Sigmoid colon (tissue), 7 donors: ENCODE measurements around the gene SYMPK. TPM values are rescaled to one million over a fixed set of nuclear protein-coding genes. Genes with fewer than 3 reads are reported as not detected.

Source experiments
- DNase-seq: peaks from one replicate; pipeline ENCODE4 v3.0.0-alpha.2; 2019
- H3K27ac ChIP-seq, 4 donors: fragments of 200-600 bp; sonication (generic); one replicate each; pipeline ENCODE4 v1.5.1; 2016 to 2019; ENCODE audit warnings: mild to moderate bottlenecking in 1 of 4
- H3K27me3 ChIP-seq, 3 donors: fragments of 200-600 bp; sonication (generic); one replicate each; pipeline ENCODE4 v1.5.1; 2019; ENCODE audit warnings: mild to moderate bottlenecking in 1 of 3
- H3K36me3 ChIP-seq, 4 donors: fragments of 200-600 bp; sonication (generic); one replicate each; pipeline ENCODE4 v1.5.1; 2016 to 2019
- H3K4me1 ChIP-seq, 4 donors: fragments of 200-600 bp; sonication (generic); one replicate each; pipeline ENCODE4 v1.5.1; 2017 to 2019
- H3K4me3 ChIP-seq, 4 donors: fragments of 200-600 bp; sonication (generic); one replicate each; pipeline ENCODE4 v1.5.1; 2017 to 2019; ENCODE audit warnings: mild to moderate bottlenecking in 2 of 4, moderate library complexity in 1 of 4
- H3K9me3 ChIP-seq, 4 donors: fragments of 200-600 bp in 3 of 4; sonication (generic) in 3 of 4; one replicate each; pipeline versions ENCODE4 v1.5.1 to v1.6.1; 2013 to 2019
- CTCF ChIP-seq, 4 experiments: fragments of 450-650 bp in 3 of 4; fragments of 200-600 bp in 1 of 4; IDR thresholded peaks; one replicate each; pipeline ENCODE4 v1.5.1; 2016 to 2019; ENCODE audit warnings: antibody characterized with exemption in 4 of 4, mild to moderate bottlenecking in 3 of 4, moderate library complexity in 2 of 4
- EP300 ChIP-seq, 4 donors: sonication (generic); formaldehyde crosslinking; IDR thresholded peaks; one replicate each; pipeline ENCODE4 v1.6.1; 2017; ENCODE audit warnings: antibody characterized with exemption in 4 of 4
- POLR2A ChIP-seq, 2 donors: fragments of 450-650 bp; IDR thresholded peaks; one replicate each; pipeline ENCODE4 v1.6.1; 2016; ENCODE audit warnings: antibody characterized with exemption in 2 of 2, mild to moderate bottlenecking in 2 of 2, moderate library complexity in 2 of 2
- POLR2AphosphoS5 ChIP-seq, 4 donors: sonication (generic); formaldehyde crosslinking; IDR thresholded peaks; one replicate each; pipeline ENCODE4 v1.6.1; 2017; ENCODE audit warnings: antibody characterized with exemption in 4 of 4
- WGBS, 2 donors: extraction: QIAGEN DNeasy Blood & Tissue Kit; methylation state at CpG; one replicate each; pipeline ENCODE4 v1.1.7; 2013; 5-methylcytosine and 5-hydroxymethylcytosine counted together
- intact Hi-C: fragments of 100-400 bp; cut with DNase I; formaldehyde crosslinking; loops from one replicate; pipeline ENCODE4 v1.15.1; 2023
- polyA plus RNA-seq, 3 donors: library from polyadenylated mRNA; stranded (reverse); fragments of 200-250 nt; gene quantifications; one replicate each; pipeline ENCODE4 v1.2.3, GENCODE V29; 2013
- total RNA-seq, 4 donors: library from RNA; depleted of rRNA; stranded (reverse); fragments of >200 nt; gene quantifications; one replicate each; pipeline ENCODE4 v1.1.0, GENCODE V29; 2016
- donor health status: healthy with polysubstance abuse.
- donor health status: Bipolar disorder and iron deficiency.
- donor health status: healthy.

The SYMPK gene
- total and polyA plus RNA-seq, 7 donors, result 18.2 to 84.4 (median 28.5) TPM

- TF ChIP-seq POLR2AphosphoS5 (IDR thresholded peaks at IDR 0.05) (no peak), EP300 (IDR thresholded peaks at IDR 0.05) (no peak), POLR2A (IDR thresholded peaks at IDR 0.05) (no peak), CTCF (IDR thresholded peaks at IDR 0.05) (no peak)
- Histone ChIP-seq H3K9me3 (no peaks in the 10 kb centered on the region), H3K27me3 (peaks cover 8 to 32% (median 24%) of the 10 kb centered on the region in 3 donors), H3K4me1 (peaks cover 0 to 32% (median 24%) of the 10 kb centered on the region in 4 donors), H3K36me3 (peaks cover 0 to 11% (median 0%) of the 10 kb centered on the region in 4 donors), H3K27ac (no peak overlapping the region), H3K4me3 (no peak overlapping the region)
- WGBS, 2 donors, result 19 to 66% methylated on average over 9 of the region's 9 CpGs
- intact Hi-C loops, result no loop called here
- no peak for DNase-seq
Measured at GRCh38 chr19:45865269-45865948, 2.5 kb upstream of the SYMPK start.

- no peak for DNase-seq
- Histone ChIP-seq H3K9me3 (no peaks in the 10 kb centered on the region), H3K27ac (peak overlapping the region in 1 of 4 donors; percentile 23), H3K36me3 (peaks cover 0 to 16% (median under 1%) of the 10 kb centered on the region in 4 donors), H3K4me1 (peaks cover 0 to 33% (median 24%) of the 10 kb centered on the region in 4 donors), H3K4me3 (peak overlapping the region in 3 of 4 donors; percentile 94 to 99 (median 97)), H3K27me3 (peaks cover 8 to 32% (median 24%) of the 10 kb centered on the region in 3 donors)
- TF ChIP-seq POLR2AphosphoS5 (IDR thresholded peaks at IDR 0.05) (no peak), EP300 (IDR thresholded peaks at IDR 0.05) (no peak), POLR2A (IDR thresholded peaks at IDR 0.05) (no peak), CTCF (IDR thresholded peaks at IDR 0.05) (no peak)
- intact Hi-C loops, result loop anchor here (1.0 to 5.0 kb wide), 2 partner anchors 19 to 153 kb away; no protein-coding TSS in a partner anchor
- 5 to 37% methylated on average over 12 of the region's 12 CpGs for WGBS, 2 donors
Measured at GRCh38 chr19:45864629-45865082, 1.7 kb upstream of the SYMPK start.

GRCh38 chr19:45863840-45864628 lies 1.1 kb upstream of the SYMPK start, which contains the start of gene FOXA3:
FOXA3 (plus strand) TSS chr19:45864326; CDS start chr19:45864457, 131 bp downstream.
- Histone ChIP-seq H3K36me3 (peaks cover 0 to 22% (median 6%) of the 10 kb centered on the region in 4 donors), H3K9me3 (no peaks in the 10 kb centered on the region), H3K4me3 (peak within 1 kb of the TSS; percentile 19 to 99 (median 96)), H3K27me3 (peaks cover 8 to 32% (median 24%) of the 10 kb centered on the region in 3 donors), H3K4me1 (peaks cover 0 to 33% (median 24%) of the 10 kb centered on the region in 4 donors), H3K27ac (peak within 1 kb of the TSS in 2 of 4 donors; percentile 23 to 95)
- TF ChIP-seq POLR2A (IDR thresholded peaks at IDR 0.05), result no peak
- TF ChIP-seq CTCF (IDR thresholded peaks at IDR 0.05), result peak in 3 of 4 experiments; percentile 47 to 65 (median 48)
- DNase-seq, result no peak
- WGBS, 2 donors, result 1 to 2% methylated on average over 71 of the region's 71 CpGs
- intact Hi-C loops, result loop anchor here (1.0 to 5.0 kb wide), 3 partner anchors 19 to 153 kb away; partner anchors contain the start of gene IRF2BP1

GRCh38 chr19:45863335-45863839 lies 440 bp upstream of the SYMPK start:
- H3K27ac ChIP-seq, result peak overlapping the region in 1 of 4 donors; percentile 95
- peaks cover 0 to 28% (median 9%) of the 10 kb centered on the region in 4 donors for H3K36me3 ChIP-seq
- no peaks in the 10 kb centered on the region for H3K9me3 ChIP-seq
- H3K4me1 ChIP-seq, result peaks cover 0 to 33% (median 24%) of the 10 kb centered on the region in 4 donors
- peaks cover 8 to 32% (median 24%) of the 10 kb centered on the region in 3 donors for H3K27me3 ChIP-seq
- TF ChIP-seq CTCF (IDR thresholded peaks at IDR 0.05), result no peak
- no peak for TF ChIP-seq EP300 (IDR thresholded peaks at IDR 0.05)
- no peak for TF ChIP-seq POLR2A (IDR thresholded peaks at IDR 0.05)
- H3K4me3 ChIP-seq, result peak overlapping the region; percentile 19 to 99 (median 96)
- intact Hi-C loops, result loop anchor here (1.0 to 5.0 kb wide), 2 partner anchors 23 to 154 kb away; partner anchors contain the start of gene IRF2BP1
- WGBS, 2 donors, result 3% methylated on average over 22 of the region's 22 CpGs
- no peak for DNase-seq
